ENCODE measurements around the gene LAPTM5.

DNA sequence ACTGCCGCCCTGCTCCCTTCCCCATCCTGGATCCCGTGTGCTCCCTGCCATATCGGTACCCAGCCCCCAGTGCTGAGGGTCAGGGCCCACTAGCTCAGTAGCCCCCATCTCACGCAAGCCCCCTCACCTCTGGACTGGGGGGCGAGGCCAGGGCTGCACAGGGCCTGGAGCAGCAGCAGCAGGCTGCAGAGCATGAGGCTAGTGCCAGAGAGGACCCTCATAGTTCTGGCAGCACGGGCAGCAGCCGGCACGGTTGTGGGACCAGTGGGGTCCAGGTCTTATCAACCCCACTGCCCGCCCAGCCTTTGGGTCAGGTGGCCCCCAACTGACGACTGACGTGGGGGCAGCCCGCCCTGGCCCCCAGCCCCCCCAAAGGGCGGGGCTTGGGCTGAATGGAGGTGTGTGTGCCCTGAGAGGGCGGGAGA is 34.2 kb downstream of the LAPTM5 start, which contains the start of gene MATN1:
- TF ChIP-seq, protein P1, sequence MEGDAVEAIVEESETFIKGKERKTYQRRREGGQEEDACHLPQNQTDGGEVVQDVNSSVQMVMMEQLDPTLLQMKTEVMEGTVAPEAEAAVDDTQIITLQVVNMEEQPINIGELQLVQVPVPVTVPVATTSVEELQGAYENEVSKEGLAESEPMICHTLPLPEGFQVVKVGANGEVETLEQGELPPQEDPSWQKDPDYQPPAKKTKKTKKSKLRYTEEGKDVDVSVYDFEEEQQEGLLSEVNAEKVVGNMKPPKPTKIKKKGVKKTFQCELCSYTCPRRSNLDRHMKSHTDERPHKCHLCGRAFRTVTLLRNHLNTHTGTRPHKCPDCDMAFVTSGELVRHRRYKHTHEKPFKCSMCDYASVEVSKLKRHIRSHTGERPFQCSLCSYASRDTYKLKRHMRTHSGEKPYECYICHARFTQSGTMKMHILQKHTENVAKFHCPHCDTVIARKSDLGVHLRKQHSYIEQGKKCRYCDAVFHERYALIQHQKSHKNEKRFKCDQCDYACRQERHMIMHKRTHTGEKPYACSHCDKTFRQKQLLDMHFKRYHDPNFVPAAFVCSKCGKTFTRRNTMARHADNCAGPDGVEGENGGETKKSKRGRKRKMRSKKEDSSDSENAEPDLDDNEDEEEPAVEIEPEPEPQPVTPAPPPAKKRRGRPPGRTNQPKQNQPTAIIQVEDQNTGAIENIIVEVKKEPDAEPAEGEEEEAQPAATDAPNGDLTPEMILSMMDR (IDR thresholded peaks at IDR 0.05) = no peak
- TF ChIP-seq EZH2 (IDR thresholded peaks at IDR 0.05) (no peak), EZH2phosphoT487 (IDR thresholded peaks at IDR 0.05) (no peak)

Measured in neural progenitor cell (in vitro differentiated cells).